Osteocyte (in vitro differentiated cells): Measurements from ENCODE around the gene SERPING1. TPM values are rescaled to one million over a fixed set of nuclear protein-coding genes. Genes with fewer than 3 reads are reported as not detected.

ENCODE experiments used
- DNase-seq: peaks from one replicate; pipeline ENCODE4 v3.0.0; 2021; ENCODE audit warnings: mixed read lengths; ENCODE audit not compliant: unreplicated experiment; ENCODE audit errors: extremely low spot score
- H3K27ac Mint-ChIP-seq: one replicate; pipeline ENCODE4 v1.8.0; 2021; ENCODE audit warnings: mild to moderate bottlenecking, mixed read lengths; ENCODE audit not compliant: unreplicated experiment
- H3K27me3 Mint-ChIP-seq: one replicate; pipeline ENCODE4 v1.8.0; 2021; ENCODE audit warnings: mixed read lengths; ENCODE audit not compliant: unreplicated experiment
- H3K36me3 Mint-ChIP-seq: one replicate; pipeline ENCODE4 v1.8.0; 2021; ENCODE audit warnings: mixed read lengths; ENCODE audit not compliant: unreplicated experiment
- H3K4me1 Mint-ChIP-seq: one replicate; pipeline ENCODE4 v1.8.0; 2021; ENCODE audit warnings: mixed read lengths; ENCODE audit not compliant: unreplicated experiment
- H3K4me3 Mint-ChIP-seq: one replicate; pipeline ENCODE4 v1.8.0; 2021; ENCODE audit warnings: mild to moderate bottlenecking, moderate library complexity, mixed read lengths; ENCODE audit not compliant: unreplicated experiment
- H3K9me3 Mint-ChIP-seq: one replicate; pipeline ENCODE4 v1.8.0; 2021; ENCODE audit warnings: mixed read lengths; ENCODE audit not compliant: unreplicated experiment
- total RNA-seq: library from RNA; stranded (reverse); gene quantifications from 2 replicates; pipeline ENCODE4 v1.2.1, GENCODE V29; 2021
- TF ChIP-seq, protein P1 (sequence below): fragments of 200-600 bp; sonication (generic); IDR thresholded peaks from 2 replicates; pipeline ENCODE4 v1.5.0; 2021; ENCODE audit warnings: antibody characterized with exemption, mild to moderate bottlenecking, moderate library complexity

Gene SERPING1
- total RNA-seq, 1 donor from 2014 or later: 21.9 TPM

DNA sequence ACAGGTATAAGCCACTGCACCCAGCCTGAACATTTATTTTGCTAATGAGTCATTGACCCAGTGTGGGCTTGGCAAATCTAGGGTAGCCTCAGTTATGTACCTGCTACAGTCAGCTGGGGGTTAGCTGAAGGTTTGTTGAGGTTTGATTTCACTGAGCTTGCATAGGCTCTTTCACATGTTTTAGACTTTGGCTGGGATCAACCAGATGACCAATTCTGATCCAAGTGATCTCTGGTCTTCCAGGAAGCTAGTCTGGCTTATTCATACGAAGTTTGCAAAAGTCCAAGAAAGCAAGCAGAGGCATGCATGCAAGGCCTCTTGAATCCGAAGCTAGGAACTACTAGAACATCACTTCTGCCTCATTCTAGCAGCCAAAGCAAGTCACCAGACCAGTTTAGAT lies 21.0 kb downstream of the SERPING1 start:
- TF ChIP-seq, protein P1, sequence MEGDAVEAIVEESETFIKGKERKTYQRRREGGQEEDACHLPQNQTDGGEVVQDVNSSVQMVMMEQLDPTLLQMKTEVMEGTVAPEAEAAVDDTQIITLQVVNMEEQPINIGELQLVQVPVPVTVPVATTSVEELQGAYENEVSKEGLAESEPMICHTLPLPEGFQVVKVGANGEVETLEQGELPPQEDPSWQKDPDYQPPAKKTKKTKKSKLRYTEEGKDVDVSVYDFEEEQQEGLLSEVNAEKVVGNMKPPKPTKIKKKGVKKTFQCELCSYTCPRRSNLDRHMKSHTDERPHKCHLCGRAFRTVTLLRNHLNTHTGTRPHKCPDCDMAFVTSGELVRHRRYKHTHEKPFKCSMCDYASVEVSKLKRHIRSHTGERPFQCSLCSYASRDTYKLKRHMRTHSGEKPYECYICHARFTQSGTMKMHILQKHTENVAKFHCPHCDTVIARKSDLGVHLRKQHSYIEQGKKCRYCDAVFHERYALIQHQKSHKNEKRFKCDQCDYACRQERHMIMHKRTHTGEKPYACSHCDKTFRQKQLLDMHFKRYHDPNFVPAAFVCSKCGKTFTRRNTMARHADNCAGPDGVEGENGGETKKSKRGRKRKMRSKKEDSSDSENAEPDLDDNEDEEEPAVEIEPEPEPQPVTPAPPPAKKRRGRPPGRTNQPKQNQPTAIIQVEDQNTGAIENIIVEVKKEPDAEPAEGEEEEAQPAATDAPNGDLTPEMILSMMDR: no peak
- no peak overlapping the region for H3K27ac Mint-ChIP-seq
- peaks cover 33% of the 10 kb centered on the region for H3K27me3 Mint-ChIP-seq
- no peak overlapping the region for H3K4me3 Mint-ChIP-seq
- no peaks in the 10 kb centered on the region for H3K4me1 Mint-ChIP-seq
- peaks cover 4% of the 10 kb centered on the region for H3K9me3 Mint-ChIP-seq
- no peak for DNase-seq
- no peaks in the 10 kb centered on the region for H3K36me3 Mint-ChIP-seq

DNA sequence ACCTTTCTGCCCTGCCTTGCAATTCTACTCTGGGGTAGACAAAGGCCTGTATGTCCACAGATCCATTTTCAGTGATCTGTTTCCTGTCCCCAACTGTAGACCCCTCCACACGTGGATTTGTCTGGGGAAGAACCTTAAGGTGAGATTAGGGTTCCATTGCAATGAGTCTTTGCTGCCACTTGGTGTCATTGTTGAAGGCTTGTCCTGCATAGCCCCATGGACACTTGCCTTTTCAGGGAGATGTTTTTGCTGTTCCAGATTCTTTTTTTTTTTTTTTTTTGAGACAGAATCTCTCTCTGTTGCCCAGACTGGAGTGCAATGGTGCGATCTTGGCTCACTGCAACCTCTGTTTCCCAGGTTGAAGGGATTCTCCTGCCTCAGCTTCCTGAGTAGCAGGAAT lies 21.8 kb downstream of the SERPING1 start:
- H3K9me3 Mint-ChIP-seq: peaks cover 4% of the 10 kb centered on the region
- no peak overlapping the region for H3K4me3 Mint-ChIP-seq
- H3K27me3 Mint-ChIP-seq: peaks cover 29% of the 10 kb centered on the region
- DNase-seq: no peak
- TF ChIP-seq, protein P1: no peak
- H3K36me3 Mint-ChIP-seq: no peaks in the 10 kb centered on the region
- no peaks in the 10 kb centered on the region for H3K4me1 Mint-ChIP-seq
- no peak overlapping the region for H3K27ac Mint-ChIP-seq

DNA sequence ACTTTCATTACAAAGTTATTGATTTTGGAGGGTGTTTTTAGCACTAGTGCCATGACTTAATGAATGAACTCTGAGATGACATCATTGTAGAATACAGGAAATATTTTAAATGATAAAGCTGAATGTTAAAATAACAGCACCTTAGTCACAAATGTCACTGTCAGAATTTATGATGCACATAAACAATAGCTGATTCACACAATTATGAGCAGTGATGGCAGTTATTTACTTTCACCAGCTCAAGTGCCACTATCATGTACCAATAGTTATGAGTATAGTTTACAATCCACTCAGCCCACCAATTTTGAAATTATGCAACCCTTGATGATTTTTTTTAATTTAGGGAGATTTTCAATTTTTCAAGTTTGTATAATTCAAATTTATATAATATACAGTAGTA lies 23.0 kb downstream of the SERPING1 start:
- TF ChIP-seq, protein P1: no peak
- Mint-ChIP-seq H3K4me3 (no peak overlapping the region), H3K9me3 (peaks cover 4% of the 10 kb centered on the region), H3K27ac (no peak overlapping the region), H3K27me3 (peaks cover 20% of the 10 kb centered on the region), H3K4me1 (no peaks in the 10 kb centered on the region), H3K36me3 (no peaks in the 10 kb centered on the region)
- DNase-seq: no peak

DNA sequence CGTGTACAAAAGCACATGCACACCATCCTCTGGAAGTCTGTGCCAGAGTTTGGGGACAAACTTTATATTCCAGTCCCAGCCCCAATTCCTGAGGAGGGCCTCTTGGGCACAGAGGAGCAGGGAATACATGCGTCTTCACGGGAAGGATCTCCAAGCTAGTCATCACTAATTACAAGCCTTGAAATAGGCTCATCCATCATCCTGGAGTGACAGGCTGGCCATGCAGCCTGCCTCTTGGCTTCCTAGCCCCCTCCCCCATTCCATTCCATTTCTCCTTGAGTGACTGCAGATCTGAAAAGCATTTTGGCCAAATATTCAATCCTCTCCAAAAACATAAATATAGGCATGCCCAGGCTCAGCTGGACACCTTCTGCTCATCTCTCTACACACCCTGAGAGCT lies 24.8 kb downstream of the SERPING1 start:
- TF ChIP-seq, protein P1: no peak
- Mint-ChIP-seq H3K36me3 (no peaks in the 10 kb centered on the region), H3K27ac (no peak overlapping the region), H3K27me3 (peaks cover 11% of the 10 kb centered on the region), H3K4me1 (no peaks in the 10 kb centered on the region), H3K4me3 (no peak overlapping the region), H3K9me3 (peaks cover 4% of the 10 kb centered on the region)
- DNase-seq: no peak

DNA sequence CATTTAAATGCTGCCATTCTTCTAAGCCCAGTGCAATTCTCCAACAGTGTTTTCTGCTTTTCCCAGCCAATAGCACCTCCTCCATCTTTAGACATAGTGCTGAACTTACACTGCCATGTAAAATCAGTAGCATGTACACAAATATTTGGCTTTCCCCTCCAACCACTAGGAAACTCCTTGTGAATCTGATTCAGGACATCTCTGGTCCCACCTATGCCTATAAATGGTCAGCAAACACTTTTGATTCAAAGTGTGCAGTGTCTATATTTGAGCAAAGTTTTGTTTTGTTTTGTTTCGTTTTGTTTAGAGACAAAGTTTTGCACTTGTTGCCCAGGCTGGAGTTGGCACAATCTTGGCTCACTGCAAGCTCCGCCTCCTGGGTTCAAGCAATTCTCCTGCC lies 27.4 kb downstream of the SERPING1 start:
- no peak for DNase-seq
- H3K4me3 Mint-ChIP-seq: no peak overlapping the region
- H3K4me1 Mint-ChIP-seq: no peaks in the 10 kb centered on the region
- H3K27me3 Mint-ChIP-seq: peaks cover 18% of the 10 kb centered on the region
- H3K27ac Mint-ChIP-seq: no peak overlapping the region
- peaks cover 4% of the 10 kb centered on the region for H3K9me3 Mint-ChIP-seq
- no peaks in the 10 kb centered on the region for H3K36me3 Mint-ChIP-seq
- TF ChIP-seq, protein P1: no peak
